NCI-H1092 treated with DMSO at 0.1 percent for 48 hours (cell line): ENCODE data around the gene CNKSR1.
"Not testable (repeated sequence)": the region's sequence is repeated elsewhere in the genome, so short reads cannot be mapped to it uniquely, and the experiment has no call there.

ENCODE experiments used
- DNase-seq: peaks from one replicate; lab custom pipeline; 2025; lab: John Stamatoyannopoulos, UW

Gene CNKSR1

DNA sequence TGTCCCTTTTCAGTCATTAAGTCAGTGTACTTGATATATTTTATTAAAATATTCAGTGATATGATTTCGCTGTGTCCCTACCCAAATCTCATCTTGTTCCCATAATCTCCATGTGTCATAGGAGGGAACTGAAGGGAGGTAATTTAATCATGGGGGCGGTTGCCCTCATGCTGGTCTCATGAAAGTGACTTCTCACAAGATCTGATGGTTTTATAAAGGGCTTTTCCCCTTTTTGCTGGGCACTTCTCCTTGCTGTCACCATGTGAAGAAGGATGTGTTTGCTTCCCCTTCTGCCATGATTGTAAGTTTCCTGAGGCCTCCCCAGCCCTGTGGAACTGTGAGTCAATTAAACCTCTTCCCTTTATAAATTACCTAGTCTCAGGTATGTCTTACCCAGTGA lies 53.4 kb downstream of the CNKSR1 start:
- DNase-seq = not testable (repeated sequence)

DNA sequence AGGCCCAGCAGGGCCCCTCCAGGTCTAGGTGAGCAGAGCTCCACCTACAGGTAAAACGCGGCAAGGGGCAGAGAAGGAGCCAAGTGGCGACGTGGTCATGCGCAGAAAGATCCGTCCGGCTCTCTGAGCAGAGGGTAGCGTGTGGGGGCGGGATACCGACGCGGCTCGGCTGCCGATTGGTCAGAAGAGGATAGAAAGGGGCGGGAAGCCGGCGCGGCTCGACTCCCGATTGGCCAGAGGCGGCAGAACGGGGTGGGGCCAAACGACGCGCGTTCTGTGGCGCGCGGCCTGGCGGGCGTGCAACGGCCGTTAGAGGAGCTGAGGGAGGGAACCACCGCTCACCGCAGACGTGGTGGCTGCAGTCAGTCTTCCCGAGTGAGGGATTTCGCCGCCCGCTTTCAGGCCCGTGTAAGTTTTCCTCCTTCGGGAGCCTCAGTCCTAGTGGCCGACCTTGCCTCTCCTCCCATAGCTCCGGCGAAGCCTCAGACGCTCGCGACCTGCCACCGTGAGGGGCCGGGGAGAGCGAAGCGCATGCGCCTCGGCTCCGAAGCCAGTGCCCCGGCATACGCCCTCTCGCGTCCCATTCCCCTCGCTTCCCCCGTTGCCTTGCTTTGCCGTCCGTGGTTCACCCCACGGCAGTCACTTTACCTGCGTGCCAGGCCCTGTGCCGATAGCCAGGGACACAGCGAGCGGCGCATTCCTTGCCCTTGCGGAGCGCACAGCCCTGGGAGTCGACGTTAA lies 56.8 kb downstream of the CNKSR1 start, which contains the start of gene CEP85:
CEP85 (plus strand) TSS at position 298 of the 741 bp plus-strand sequence. CDS start 5,584 bp downstream, outside the sequence.
- peak; percentile 100 for DNase-seq

- DNase-seq = peak; percentile 10
Measured at GRCh38 chr1:26234644-26235370, 57.5 kb downstream of the CNKSR1 start.

GRCh38 chr1:26237230-26237966 lies 60.1 kb downstream of the CNKSR1 start:
- no peak for DNase-seq
